ENCODE measurements around the gene RAB40B. TPM values are rescaled to one million over a fixed set of nuclear protein-coding genes. Genes with fewer than 3 reads are reported as not detected.

RAB40B gene
- total RNA-seq, 2 donors from 2014 or later, result 12.8 to 16.7 TPM

GRCh38 chr17:82720204-82720603 is 21.7 kb upstream of the RAB40B start:
- ATAC-seq (no peak), DNase-seq (no peak)
- intact Hi-C loops (cut with DNase I), result no loop called here

- ATAC-seq (no peak), DNase-seq (no peak)
- intact Hi-C loops (cut with DNase I), result no loop called here
Observed at GRCh38 chr17:82718986-82719685, 20.6 kb upstream of the RAB40B start.

GRCh38 chr17:82716203-82717010 is 17.9 kb upstream of the RAB40B start, which contains the start of gene FN3KRP:
TSS of gene FN3KRP (plus strand) at chr17:82716706. CDS start at chr17:82716756, 50 bp downstream.
- ATAC-seq, result peak; percentile 96 to 98
- intact Hi-C loops (cut with DNase I), result no loop called here
- DNase-seq, result peak; percentile 97

GRCh38 chr17:82713071-82713723 is 14.7 kb upstream of the RAB40B start:
- intact Hi-C loops (cut with DNase I), result no loop called here
- ATAC-seq (no peak), DNase-seq (no peak)

GRCh38 chr17:82710499-82711232 is 12.2 kb upstream of the RAB40B start:
- DNase-seq (no peak), ATAC-seq (no peak)

GRCh38 chr17:82709676-82710498 is 11.4 kb upstream of the RAB40B start:
- intact Hi-C loops (cut with DNase I), result no loop called here
- no peak for ATAC-seq
- no peak for DNase-seq

More at GRCh38 chr17:82710499-82711232, 12.2 kb upstream of the RAB40B start:
- intact Hi-C loops (cut with DNase I), result no loop called here

- ATAC-seq, result no peak
- intact Hi-C loops (cut with DNase I), result no loop called here
Observed at GRCh38 chr17:82709024-82709675, 10.7 kb upstream of the RAB40B start.

GRCh38 chr17:82705756-82706155 is 7.3 kb upstream of the RAB40B start:
- intact Hi-C loops (cut with DNase I), result no loop called here

More at GRCh38 chr17:82709024-82709675, 10.7 kb upstream of the RAB40B start:
- no peak for DNase-seq

GRCh38 chr17:82704886-82705285 is 6.4 kb upstream of the RAB40B start:
- ATAC-seq (no peak), DNase-seq (no peak)
- intact Hi-C loops (cut with DNase I), result no loop called here

More at GRCh38 chr17:82705756-82706155, 7.3 kb upstream of the RAB40B start:
- ATAC-seq (no peak), DNase-seq (no peak)

GRCh38 chr17:82703935-82704865 is 5.7 kb upstream of the RAB40B start:
- intact Hi-C loops (cut with DNase I), result no loop called here
- ATAC-seq (no peak), DNase-seq (no peak)

- intact Hi-C loops (cut with DNase I), result no loop called here
- no peak for DNase-seq
- no peak for ATAC-seq
Observed at GRCh38 chr17:82703036-82703745, 4.7 kb upstream of the RAB40B start.

- ATAC-seq (no peak), DNase-seq (no peak)
- intact Hi-C loops (cut with DNase I), result no loop called here
Observed at GRCh38 chr17:82702231-82702927, 3.9 kb upstream of the RAB40B start.

- ATAC-seq (no peak), DNase-seq (no peak)
- intact Hi-C loops (cut with DNase I), result no loop called here
Observed at GRCh38 chr17:82699551-82699950, 1.1 kb upstream of the RAB40B start.

GRCh38 chr17:82698974-82699442 is 510 bp upstream of the RAB40B start:
- intact Hi-C loops (cut with DNase I), result no loop called here
- ATAC-seq (no peak), DNase-seq (no peak)

- no peak for DNase-seq
- intact Hi-C loops (cut with DNase I), result no loop called here
- ATAC-seq, result no peak
Observed at GRCh38 chr17:82697808-82698064, 762 bp downstream of the RAB40B start.

All from left cardiac atrium (tissue), 4 donors.